ENCODE results near the gene TLX3.
"Not testable (repeated sequence)": the region's sequence is repeated elsewhere in the genome, so short reads cannot be mapped to it uniquely, and the experiment has no call there.

Gene TLX3

DNA sequence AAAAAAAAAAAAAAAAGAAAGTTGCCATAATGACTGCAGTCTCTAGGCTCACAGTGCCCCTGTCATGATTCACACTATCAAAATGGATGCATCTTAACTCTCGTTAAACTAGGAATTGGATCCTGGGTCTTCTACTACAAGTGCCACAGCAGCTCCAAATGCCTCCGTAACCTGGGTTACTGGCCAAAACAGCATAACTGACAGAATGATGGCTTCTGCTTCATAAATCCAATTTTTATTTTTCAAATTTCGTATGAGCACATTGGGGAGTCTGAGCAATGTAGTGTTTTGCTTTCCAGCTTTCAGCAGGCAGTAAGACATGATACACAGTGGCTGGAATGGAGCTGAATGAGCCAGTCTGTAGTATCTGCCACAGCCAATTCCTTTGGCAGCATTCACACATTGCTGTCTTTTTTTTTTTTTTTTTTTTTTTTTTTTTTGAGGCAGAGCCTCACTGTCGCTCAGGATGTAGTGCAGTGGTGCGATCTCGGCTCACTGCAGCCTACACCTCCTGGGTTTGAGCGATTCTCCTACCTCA, 42.6 kb downstream of the TLX3 start:
- TF ChIP-seq, protein P1, sequence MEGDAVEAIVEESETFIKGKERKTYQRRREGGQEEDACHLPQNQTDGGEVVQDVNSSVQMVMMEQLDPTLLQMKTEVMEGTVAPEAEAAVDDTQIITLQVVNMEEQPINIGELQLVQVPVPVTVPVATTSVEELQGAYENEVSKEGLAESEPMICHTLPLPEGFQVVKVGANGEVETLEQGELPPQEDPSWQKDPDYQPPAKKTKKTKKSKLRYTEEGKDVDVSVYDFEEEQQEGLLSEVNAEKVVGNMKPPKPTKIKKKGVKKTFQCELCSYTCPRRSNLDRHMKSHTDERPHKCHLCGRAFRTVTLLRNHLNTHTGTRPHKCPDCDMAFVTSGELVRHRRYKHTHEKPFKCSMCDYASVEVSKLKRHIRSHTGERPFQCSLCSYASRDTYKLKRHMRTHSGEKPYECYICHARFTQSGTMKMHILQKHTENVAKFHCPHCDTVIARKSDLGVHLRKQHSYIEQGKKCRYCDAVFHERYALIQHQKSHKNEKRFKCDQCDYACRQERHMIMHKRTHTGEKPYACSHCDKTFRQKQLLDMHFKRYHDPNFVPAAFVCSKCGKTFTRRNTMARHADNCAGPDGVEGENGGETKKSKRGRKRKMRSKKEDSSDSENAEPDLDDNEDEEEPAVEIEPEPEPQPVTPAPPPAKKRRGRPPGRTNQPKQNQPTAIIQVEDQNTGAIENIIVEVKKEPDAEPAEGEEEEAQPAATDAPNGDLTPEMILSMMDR (IDR thresholded peaks at IDR 0.05; ENCODE audit: borderline replicate concordance, control extremely low read depth, extremely low read depth, insufficient read depth, missing control alignments), result no peak
- no peak for DNase-seq (ENCODE audit: low spot score)
- in situ Hi-C loops (cut with MboI; ENCODE audit: low sequenced_read_pairs, unreplicated experiment), result no loop called here

DNA sequence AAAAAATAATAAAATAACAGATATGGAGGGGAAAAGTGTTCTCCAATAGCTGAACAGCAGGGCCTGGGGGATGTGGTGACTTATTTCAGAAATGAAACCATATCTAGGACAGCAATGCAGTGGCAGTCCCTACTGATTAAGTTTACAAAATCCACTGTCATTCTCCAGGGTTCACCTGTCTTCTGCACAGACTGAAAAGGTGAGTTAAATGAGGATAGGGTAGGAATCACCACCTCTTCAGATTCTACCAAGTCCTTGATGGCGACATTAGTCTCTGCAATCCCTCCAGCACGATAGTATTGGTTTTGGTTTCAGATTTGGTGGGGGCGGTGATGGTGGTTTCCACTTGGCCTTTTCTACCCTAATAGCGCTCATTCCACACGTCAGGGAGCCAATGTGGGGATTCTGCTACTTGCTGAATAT, 46.3 kb downstream of the TLX3 start:
- in situ Hi-C loops (cut with MboI; ENCODE audit: low sequenced_read_pairs, unreplicated experiment), result no loop called here
- TF ChIP-seq, protein P1 (IDR thresholded peaks at IDR 0.05; ENCODE audit: borderline replicate concordance, control extremely low read depth, extremely low read depth, insufficient read depth, missing control alignments), result no peak
- peak; percentile 59 for DNase-seq (ENCODE audit: low spot score)

DNA sequence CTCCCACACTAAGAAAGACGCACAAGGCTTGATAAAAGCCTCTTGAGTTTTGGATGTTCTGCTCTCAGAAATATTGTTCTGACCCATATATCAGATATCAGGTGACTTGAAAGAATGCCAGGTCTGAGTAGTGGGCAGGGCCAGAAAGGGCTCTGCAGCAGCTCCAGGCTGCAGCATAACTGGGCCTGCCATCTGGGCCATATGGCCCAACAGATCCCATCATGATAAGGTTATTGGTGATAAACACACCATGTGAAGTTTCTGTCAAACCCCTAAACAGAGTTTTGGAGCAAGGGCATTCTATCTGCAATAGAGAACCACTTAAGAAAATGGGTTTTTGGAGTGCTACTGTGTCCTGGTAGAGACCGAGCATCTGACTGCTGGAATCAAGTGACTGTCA, 48.8 kb downstream of the TLX3 start:
- DNase-seq (ENCODE audit: low spot score), result no peak
- TF ChIP-seq, protein P1 (IDR thresholded peaks at IDR 0.05; ENCODE audit: borderline replicate concordance, control extremely low read depth, extremely low read depth, insufficient read depth, missing control alignments), result no peak
- in situ Hi-C loops (cut with MboI; ENCODE audit: low sequenced_read_pairs, unreplicated experiment), result no loop called here

DNA sequence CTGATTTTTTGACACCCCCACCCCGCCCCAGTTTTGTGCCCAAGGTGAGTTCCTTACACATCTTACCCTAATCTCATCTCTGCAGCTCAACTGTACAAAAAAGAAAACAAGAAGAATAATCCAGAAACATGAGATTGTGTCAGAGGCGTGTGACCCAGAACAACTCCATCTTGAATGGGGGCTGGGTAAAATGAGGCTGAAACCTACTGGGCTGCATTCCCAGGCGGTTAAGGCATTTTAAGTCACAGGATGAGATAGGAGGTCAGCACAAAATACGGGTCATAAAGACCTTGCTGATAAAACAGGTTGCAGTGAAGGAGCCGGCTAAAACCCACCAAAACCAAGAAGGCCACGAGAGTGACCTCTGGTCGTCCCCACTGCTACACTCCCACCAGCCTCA, 52.1 kb downstream of the TLX3 start:
- DNase-seq (ENCODE audit: low spot score); in situ Hi-C loops (cut with MboI; ENCODE audit: low sequenced_read_pairs, unreplicated experiment): not testable (repeated sequence)
